PC-9 (cell line): Measurements from ENCODE around the gene FEV. TPM values are rescaled to one million over a fixed set of nuclear protein-coding genes. Genes with fewer than 3 reads are reported as not detected.
A peak's percentile ranks its signal among the peaks of the same experiment; 100 is the strongest.

ENCODE experiments used
- Bru-seq: library from RNA; stranded (reverse); fragments of 400-500 nt; gene quantifications from one replicate; lab custom pipeline; 2021; lab: Mats Ljungman, UMichigan
- BruChase-seq, 2 experiments: library from RNA; stranded (reverse); fragments of 400-500 nt; gene quantifications; one replicate each; lab custom pipeline; 2021; lab: Mats Ljungman, UMichigan
- BruUV-seq: library from RNA; stranded (reverse); fragments of 400-500 nt; replicated peaks from 2 replicates; lab custom pipeline; 2021; lab: Mats Ljungman, UMichigan
- CTCF ChIA-PET: fragments of 300-600 bp; sonication (Branson Sonifier 250); formaldehyde crosslinking; loops from one replicate; lab custom pipeline; 2022; ENCODE audit warnings: antibody characterized with exemption; lab: Charles Lee
- POLR2A ChIA-PET: fragments of 300-600 bp; sonication (Branson Sonifier 250); formaldehyde crosslinking; loops from one replicate; lab custom pipeline; 2022; ENCODE audit warnings: antibody characterized with exemption; ENCODE audit not compliant: unreplicated experiment; lab: Charles Lee
- DNase-seq, 2 experiments: peaks; one replicate each; pipeline versions ENCODE4 v3.0.0 to v3.0.0-alpha.2; 2015 to 2022; ENCODE audit warnings: mixed read lengths in 1 of 2
- H2AFZ ChIP-seq: fragments of 200-600 bp; sonication (generic); 2 replicates; pipeline ENCODE4 v1.8.1; 2017; ENCODE audit warnings: antibody characterized with exemption
- H3F3A ChIP-seq: fragments of 200-600 bp; sonication (generic); 2 replicates; pipeline ENCODE4 v1.8.1; 2017; ENCODE audit warnings: antibody characterized with exemption, mild to moderate bottlenecking, low read depth; ENCODE audit not compliant: insufficient read depth
- H3K27ac ChIP-seq: fragments of 200-600 bp; sonication (generic); 2 replicates; pipeline ENCODE4 v1.6.1; 2016; ENCODE audit warnings: mixed run types
- H3K27me3 ChIP-seq: fragments of 200-600 bp; sonication (generic); 2 replicates; pipeline ENCODE4 v1.6.1; 2016; ENCODE audit warnings: low read depth, mixed run types; ENCODE audit not compliant: insufficient read depth
- H3K36me3 ChIP-seq: fragments of 200-600 bp; sonication (generic); 2 replicates; pipeline ENCODE4 v1.6.1; 2016; ENCODE audit warnings: low read depth, mixed run types
- H3K4me1 ChIP-seq: fragments of 200-600 bp; sonication (generic); replicated peaks from 2 replicates; pipeline ENCODE4 v1.6.1; 2016; ENCODE audit warnings: mixed run types; ENCODE audit not compliant: insufficient read depth
- H3K4me2 ChIP-seq: fragments of 200-600 bp; sonication (generic); 2 replicates; pipeline ENCODE4 v1.6.1; 2017; ENCODE audit warnings: mixed run types
- H3K4me3 ChIP-seq: fragments of 200-600 bp; sonication (generic); 2 replicates; pipeline ENCODE4 v1.6.1; 2016; ENCODE audit warnings: mixed run types
- H3K79me2 ChIP-seq: fragments of 200-600 bp; sonication (generic); 2 replicates; pipeline ENCODE4 v1.6.1; 2017; ENCODE audit warnings: low read depth, mixed run types
- H3K9me2 ChIP-seq: fragments of 200-600 bp; sonication (generic); 2 replicates; pipeline ENCODE4 v1.8.1; 2017; ENCODE audit warnings: mild to moderate bottlenecking; ENCODE audit not compliant: insufficient read depth
- H3K9me3 ChIP-seq: fragments of 200-600 bp; sonication (generic); 2 replicates; pipeline ENCODE4 v1.8.1; 2016; ENCODE audit warnings: low read depth; ENCODE audit not compliant: insufficient read depth
- H4K20me1 ChIP-seq: fragments of 200-600 bp; sonication (generic); 2 replicates; pipeline ENCODE4 v1.8.1; 2017; ENCODE audit not compliant: insufficient read depth
- EZH2 ChIP-seq: fragments of 200-600 bp; sonication (generic); IDR thresholded peaks from 2 replicates; pipeline ENCODE4 v1.8.0; 2017; ENCODE audit warnings: antibody characterized with exemption, low read depth
- intact Hi-C: fragments of 100-400 bp; cut with micrococcal nuclease; formaldehyde crosslinking; loops from one replicate; pipeline ENCODE4 v1.10.0; 2022; ENCODE audit not compliant: unreplicated experiment
- long read RNA-seq: library from polyadenylated mRNA; stranded (forward); transcript quantifications from one replicate; pipeline ENCODE4 v2.0.0, GENCODE V29; 2022
- total RNA-seq: library from RNA; stranded (reverse); gene quantifications from 2 replicates; pipeline ENCODE4 v1.2.3, GENCODE V29; 2021
- TF ChIP-seq, protein P1 (sequence below): fragments of 200-600 bp; sonication (generic); conservative IDR thresholded peaks from 2 replicates; pipeline ENCODE4 v1.6.1; 2017; ENCODE audit warnings: mixed run types, antibody characterized with exemption, mild to moderate bottlenecking, moderate library complexity

The FEV gene
- not detected in 2 replicates for total RNA-seq
- not detected for Bru-seq, nascent RNA
- not detected for BruChase-seq, experiment 1, labeled RNA remaining after a 2-hour chase
- percentile 11 among the genes with signal in this experiment for BruChase-seq, experiment 2, labeled RNA remaining after a 6-hour chase
- long read RNA-seq = 0 reads

DNA sequence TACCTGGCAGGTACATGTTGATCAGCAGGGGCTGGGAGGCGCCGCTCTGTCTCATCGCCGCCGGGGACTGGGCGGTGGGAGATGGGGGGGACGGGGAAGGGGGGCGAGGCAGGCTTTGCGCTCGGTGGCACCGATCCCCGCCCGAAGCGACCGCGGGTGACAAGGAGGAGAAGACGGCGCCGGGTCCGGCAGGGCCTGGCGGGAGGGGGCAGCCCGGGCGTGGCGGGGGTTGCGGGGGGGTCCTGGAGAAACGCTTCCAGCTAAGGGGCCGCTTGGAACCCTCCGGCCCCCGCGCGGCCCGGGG, at the start of gene FEV:
TSS of gene FEV (minus strand) at position 164 of the 304 bp plus-strand sequence. CDS start at position 55, 109 bp downstream.
- intact Hi-C loops = no loop called here
- Histone ChIP-seq H3K4me3 (no peak within 1 kb of the TSS), H3K9me2 (no peaks in the 10 kb centered on the region), H3K27me3 (peaks cover 58% of the 10 kb centered on the region), H4K20me1 (no peaks in the 10 kb centered on the region), H3K4me1 (no peaks in the 10 kb centered on the region), H3K4me2 (no peak within 1 kb of the TSS), H3K9me3 (no peaks in the 10 kb centered on the region), H3K36me3 (no peaks in the 10 kb centered on the region), H3K79me2 (no peaks in the 10 kb centered on the region), H2AFZ (no peak within 1 kb of the TSS), H3F3A (no peaks in the 10 kb centered on the region), H3K27ac (no peak within 1 kb of the TSS)
- ChIA-PET CTCF (no interaction called here), POLR2A (no interaction called here)
- TF ChIP-seq, protein P1, sequence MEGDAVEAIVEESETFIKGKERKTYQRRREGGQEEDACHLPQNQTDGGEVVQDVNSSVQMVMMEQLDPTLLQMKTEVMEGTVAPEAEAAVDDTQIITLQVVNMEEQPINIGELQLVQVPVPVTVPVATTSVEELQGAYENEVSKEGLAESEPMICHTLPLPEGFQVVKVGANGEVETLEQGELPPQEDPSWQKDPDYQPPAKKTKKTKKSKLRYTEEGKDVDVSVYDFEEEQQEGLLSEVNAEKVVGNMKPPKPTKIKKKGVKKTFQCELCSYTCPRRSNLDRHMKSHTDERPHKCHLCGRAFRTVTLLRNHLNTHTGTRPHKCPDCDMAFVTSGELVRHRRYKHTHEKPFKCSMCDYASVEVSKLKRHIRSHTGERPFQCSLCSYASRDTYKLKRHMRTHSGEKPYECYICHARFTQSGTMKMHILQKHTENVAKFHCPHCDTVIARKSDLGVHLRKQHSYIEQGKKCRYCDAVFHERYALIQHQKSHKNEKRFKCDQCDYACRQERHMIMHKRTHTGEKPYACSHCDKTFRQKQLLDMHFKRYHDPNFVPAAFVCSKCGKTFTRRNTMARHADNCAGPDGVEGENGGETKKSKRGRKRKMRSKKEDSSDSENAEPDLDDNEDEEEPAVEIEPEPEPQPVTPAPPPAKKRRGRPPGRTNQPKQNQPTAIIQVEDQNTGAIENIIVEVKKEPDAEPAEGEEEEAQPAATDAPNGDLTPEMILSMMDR = no peak
- no peak for TF ChIP-seq EZH2
- no peak for DNase-seq
- no TSS peak for BruUV-seq

DNA sequence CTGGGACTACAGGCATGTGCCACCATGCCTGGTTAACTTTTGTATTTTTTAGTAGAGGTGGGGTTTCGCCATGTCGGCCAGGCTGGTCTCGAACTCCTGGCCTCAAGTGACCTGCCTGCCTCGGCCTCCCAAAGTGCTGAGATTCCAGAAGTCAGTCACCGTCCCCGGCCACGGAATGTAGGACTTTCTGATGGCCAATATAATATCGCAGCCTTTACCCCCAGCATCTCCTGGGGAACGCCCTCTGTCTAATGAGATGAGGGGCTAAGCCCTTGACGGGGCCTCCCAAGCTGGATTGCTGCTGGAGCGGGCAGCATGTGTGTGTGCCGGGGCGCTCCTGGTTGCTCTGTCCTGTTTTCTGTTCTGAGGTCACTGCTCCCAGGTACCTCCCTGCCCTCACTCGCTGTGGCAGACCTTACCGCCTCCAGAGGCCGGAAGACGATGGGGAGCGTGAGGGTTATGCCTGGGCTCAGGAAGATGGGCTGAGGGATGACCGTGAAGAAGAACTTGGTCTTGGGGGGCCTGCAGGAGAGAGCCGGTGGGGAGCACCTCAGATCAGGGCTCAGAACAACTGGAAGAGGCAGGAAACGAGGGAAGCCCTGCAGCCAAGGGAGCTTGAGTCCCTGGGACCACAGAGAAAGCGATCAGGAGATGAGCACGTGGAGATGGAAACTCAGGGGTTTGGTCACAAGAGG, 47.2 kb upstream of the FEV start:
- intact Hi-C loops = no loop called here
- Histone ChIP-seq H3K36me3 (no peaks in the 10 kb centered on the region), H3K27ac (no peak overlapping the region), H4K20me1 (no peaks in the 10 kb centered on the region), H3K27me3 (peaks cover 56% of the 10 kb centered on the region; the same call in 1 of the 2 replicates), H3K4me1 (no peaks in the 10 kb centered on the region), H3K79me2 (no peaks in the 10 kb centered on the region), H2AFZ (no peak overlapping the region), H3K4me2 (no peak overlapping the region), H3K9me3 (no peaks in the 10 kb centered on the region), H3F3A (no peaks in the 10 kb centered on the region), H3K4me3 (no peak overlapping the region), H3K9me2 (no peaks in the 10 kb centered on the region)
- no peak for DNase-seq
- ChIA-PET CTCF (interaction anchor here (1.0 kb wide), 1 partner anchor 122 kb away, joined by 5 read pairs; no protein-coding TSS in a partner anchor), POLR2A (no interaction called here)
- TF ChIP-seq, protein P1 = no peak
- TF ChIP-seq EZH2 = no peak
- no TSS peak for BruUV-seq

- Histone ChIP-seq H4K20me1 (no peaks in the 10 kb centered on the region), H3K9me3 (no peaks in the 10 kb centered on the region), H3F3A (no peaks in the 10 kb centered on the region), H3K27ac (no peak overlapping the region), H3K4me2 (no peak overlapping the region), H3K27me3 (peaks cover 59% of the 10 kb centered on the region; the same call in 1 of the 2 replicates), H3K4me1 (no peaks in the 10 kb centered on the region), H2AFZ (no peak overlapping the region), H3K9me2 (no peaks in the 10 kb centered on the region), H3K79me2 (no peaks in the 10 kb centered on the region), H3K4me3 (no peak overlapping the region), H3K36me3 (no peaks in the 10 kb centered on the region)
- DNase-seq = no peak
- POLR2A ChIA-PET = interaction anchor here (0.6 kb wide), 1 partner anchor 352 kb away, joined by 3 read pairs; no protein-coding TSS in a partner anchor
- CTCF ChIA-PET = interaction anchor here (1.0 kb wide), 1 partner anchor 123 kb away, joined by 5 read pairs; no protein-coding TSS in a partner anchor
- intact Hi-C loops = no loop called here
- BruUV-seq = no TSS peak
- TF ChIP-seq, protein P1 = no peak
- no peak for TF ChIP-seq EZH2
These were observed 46.2 kb upstream of the FEV start for GRCh38 chr2:219031005-219031738.
